Astrocyte (in vitro differentiated cells and primary cell): Measurements from ENCODE around the gene MTMR1. TPM values are rescaled to one million over a fixed set of nuclear protein-coding genes. Genes with fewer than 3 reads are reported as not detected.

ENCODE experiments used
- DNase-seq: peaks from one replicate; pipeline ENCODE4 v3.0.0-alpha.2; 2010; ENCODE audit warnings: low read depth
- FAIRE-seq: peaks from 2 replicates; lab custom pipeline; 2011; peaks lifted over from hg19 to GRCh38; lab: Jason Lieb, UNC
- H2AFZ ChIP-seq: 2 replicates; pipeline ENCODE4 v1.6.0; 2012; ENCODE audit warnings: low read depth, low read length, inconsistent platforms
- H3K27ac ChIP-seq: 2 replicates; pipeline ENCODE4 v1.5.1; 2011; ENCODE audit warnings: low read depth, low read length, inconsistent platforms
- H3K27me3 ChIP-seq: 2 replicates; pipeline ENCODE4 v1.6.0; 2011; ENCODE audit warnings: low read length, inconsistent platforms; ENCODE audit not compliant: insufficient read depth
- H3K36me3 ChIP-seq: 2 replicates; pipeline ENCODE4 v1.5.1; 2011; ENCODE audit warnings: low read length, inconsistent platforms; ENCODE audit not compliant: insufficient read depth
- H3K4me1 ChIP-seq: 2 replicates; pipeline ENCODE4 v1.5.1; 2011; ENCODE audit warnings: low read length, inconsistent platforms; ENCODE audit not compliant: insufficient read depth
- H3K4me2 ChIP-seq: 2 replicates; pipeline ENCODE4 v1.6.0; 2012; ENCODE audit warnings: low read length, inconsistent platforms
- H3K4me3 ChIP-seq: 2 replicates; pipeline ENCODE4 v1.5.1; 2011; ENCODE audit warnings: low read depth, mild to moderate bottlenecking, low read length, inconsistent platforms; ENCODE audit not compliant: insufficient read depth
- H3K79me2 ChIP-seq: 2 replicates; pipeline ENCODE4 v1.6.0; 2012; ENCODE audit warnings: mild to moderate bottlenecking, low read length, inconsistent platforms; ENCODE audit not compliant: insufficient read depth
- H3K9ac ChIP-seq: 2 replicates; pipeline ENCODE4 v1.6.0; 2012; ENCODE audit warnings: mild to moderate bottlenecking, low read length, inconsistent platforms
- H3K9me3 ChIP-seq: 2 replicates; pipeline ENCODE4 v1.5.1; 2012; ENCODE audit warnings: low read depth, mild to moderate bottlenecking, low read length, inconsistent platforms; ENCODE audit not compliant: insufficient read depth
- H4K20me1 ChIP-seq: 2 replicates; pipeline ENCODE4 v1.6.0; 2012; ENCODE audit warnings: low read length, inconsistent platforms; ENCODE audit not compliant: insufficient read depth
- H3K27ac Mint-ChIP-seq: one replicate; pipeline ENCODE4 v1.8.0; 2021; ENCODE audit warnings: mild to moderate bottlenecking, mixed read lengths; ENCODE audit not compliant: unreplicated experiment
- H3K27me3 Mint-ChIP-seq: one replicate; pipeline ENCODE4 v1.8.0; 2021; ENCODE audit warnings: low read depth, mixed read lengths; ENCODE audit not compliant: unreplicated experiment
- H3K36me3 Mint-ChIP-seq: one replicate; pipeline ENCODE4 v1.8.0; 2021; ENCODE audit warnings: low read depth, mixed read lengths; ENCODE audit not compliant: unreplicated experiment
- H3K4me1 Mint-ChIP-seq: one replicate; pipeline ENCODE4 v1.8.0; 2021; ENCODE audit warnings: low read depth, mixed read lengths; ENCODE audit not compliant: unreplicated experiment
- H3K4me3 Mint-ChIP-seq: one replicate; pipeline ENCODE4 v1.8.0; 2021; ENCODE audit warnings: mild to moderate bottlenecking, moderate library complexity, mixed read lengths; ENCODE audit not compliant: unreplicated experiment
- H3K9me3 Mint-ChIP-seq: one replicate; pipeline ENCODE4 v1.8.0; 2021; ENCODE audit warnings: mild to moderate bottlenecking, mixed read lengths; ENCODE audit not compliant: unreplicated experiment
- EZH2 ChIP-seq: IDR thresholded peaks from 2 replicates; pipeline ENCODE4 v1.6.1; 2012; ENCODE audit warnings: mild to moderate bottlenecking, low read length, inconsistent platforms; ENCODE audit not compliant: insufficient read depth
- total RNA-seq: library from RNA; stranded (reverse); gene quantifications from 2 replicates; pipeline ENCODE4 v1.2.1, GENCODE V29; 2021
- TF ChIP-seq, protein P1 (sequence below): IDR thresholded peaks from 2 replicates; pipeline ENCODE4 v1.5.1; 2011; ENCODE audit warnings: low read depth, mild to moderate bottlenecking, inconsistent platforms, low read length, moderate library complexity; ENCODE audit not compliant: insufficient read depth

The MTMR1 gene
- total RNA-seq, 1 donor from 2014 or later, result 18.6 TPM

- H3K27ac ChIP-seq, result no peak overlapping the region
Observed at GRCh38 chrX:150761819-150762216, 68.6 kb downstream of the MTMR1 start.

GRCh38 chrX:150762258-150763165 lies 69.3 kb downstream of the MTMR1 start:
- FAIRE-seq, result peak; percentile 66
- Histone ChIP-seq H3K9me3 (no peaks in the 10 kb centered on the region), H3K4me2 (no peak overlapping the region), H3K4me3 (no peak overlapping the region), H3K27me3 (no peaks in the 10 kb centered on the region), H4K20me1 (no peaks in the 10 kb centered on the region), H3K9ac (no peak overlapping the region), H3K36me3 (no peaks in the 10 kb centered on the region), H2AFZ (no peak overlapping the region), H3K4me1 (peaks cover 7% of the 10 kb centered on the region), H3K79me2 (no peaks in the 10 kb centered on the region), H3K27ac (no peak overlapping the region)
- Mint-ChIP-seq H3K9me3 (no peaks in the 10 kb centered on the region), H3K27me3 (no peaks in the 10 kb centered on the region), H3K4me1 (peaks cover 9% of the 10 kb centered on the region), H3K27ac (no peak overlapping the region), H3K36me3 (peaks cover 2% of the 10 kb centered on the region), H3K4me3 (no peak overlapping the region)
- DNase-seq, result no peak
- TF ChIP-seq, protein P1, sequence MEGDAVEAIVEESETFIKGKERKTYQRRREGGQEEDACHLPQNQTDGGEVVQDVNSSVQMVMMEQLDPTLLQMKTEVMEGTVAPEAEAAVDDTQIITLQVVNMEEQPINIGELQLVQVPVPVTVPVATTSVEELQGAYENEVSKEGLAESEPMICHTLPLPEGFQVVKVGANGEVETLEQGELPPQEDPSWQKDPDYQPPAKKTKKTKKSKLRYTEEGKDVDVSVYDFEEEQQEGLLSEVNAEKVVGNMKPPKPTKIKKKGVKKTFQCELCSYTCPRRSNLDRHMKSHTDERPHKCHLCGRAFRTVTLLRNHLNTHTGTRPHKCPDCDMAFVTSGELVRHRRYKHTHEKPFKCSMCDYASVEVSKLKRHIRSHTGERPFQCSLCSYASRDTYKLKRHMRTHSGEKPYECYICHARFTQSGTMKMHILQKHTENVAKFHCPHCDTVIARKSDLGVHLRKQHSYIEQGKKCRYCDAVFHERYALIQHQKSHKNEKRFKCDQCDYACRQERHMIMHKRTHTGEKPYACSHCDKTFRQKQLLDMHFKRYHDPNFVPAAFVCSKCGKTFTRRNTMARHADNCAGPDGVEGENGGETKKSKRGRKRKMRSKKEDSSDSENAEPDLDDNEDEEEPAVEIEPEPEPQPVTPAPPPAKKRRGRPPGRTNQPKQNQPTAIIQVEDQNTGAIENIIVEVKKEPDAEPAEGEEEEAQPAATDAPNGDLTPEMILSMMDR, result no peak
- TF ChIP-seq EZH2, result no peak

More at GRCh38 chrX:150761819-150762216, 68.6 kb downstream of the MTMR1 start:
- Histone ChIP-seq H2AFZ (no peak overlapping the region), H3K4me3 (no peak overlapping the region), H3K36me3 (no peaks in the 10 kb centered on the region), H3K4me2 (no peak overlapping the region), H3K4me1 (no peaks in the 10 kb centered on the region), H3K9ac (no peak overlapping the region), H3K79me2 (no peaks in the 10 kb centered on the region), H3K9me3 (no peaks in the 10 kb centered on the region), H3K27me3 (no peaks in the 10 kb centered on the region), H4K20me1 (no peaks in the 10 kb centered on the region)
- H3K9me3 Mint-ChIP-seq, result no peaks in the 10 kb centered on the region
- no peak for DNase-seq
- no peaks in the 10 kb centered on the region for H3K27me3 Mint-ChIP-seq
- no peak for TF ChIP-seq EZH2
- TF ChIP-seq, protein P1, result no peak
- peaks cover 5% of the 10 kb centered on the region for H3K36me3 Mint-ChIP-seq
- FAIRE-seq, result no peak
- H3K4me3 Mint-ChIP-seq, result no peak overlapping the region
- no peak overlapping the region for H3K27ac Mint-ChIP-seq
- peaks cover 9% of the 10 kb centered on the region for H3K4me1 Mint-ChIP-seq
